ENCODE data around the gene F12. TPM values are rescaled to one million over a fixed set of nuclear protein-coding genes. Genes with fewer than 3 reads are reported as not detected.

F12 gene
- total RNA-seq, 1 donor = 0.27 TPM

GRCh38 chr5:177370488-177371119 lies 38.8 kb downstream of the F12 start:
- peak; percentile 69 for TF ChIP-seq CTCF (IDR thresholded peaks at IDR 0.05; ENCODE audit: insufficient read depth, low read length)
- H3K4me3 ChIP-seq (ENCODE audit: low read depth, low read length) = peak overlapping the region; percentile 69
- peak; percentile 82 for DNase-seq (ENCODE audit: low read depth)

GRCh38 chr5:177369645-177370440 lies 39.5 kb downstream of the F12 start:
- no peak for TF ChIP-seq CTCF (IDR thresholded peaks at IDR 0.05; ENCODE audit: insufficient read depth, low read length)
- DNase-seq (ENCODE audit: low read depth) = no peak
- no peak overlapping the region for H3K4me3 ChIP-seq (ENCODE audit: low read depth, low read length)

- TF ChIP-seq CTCF (IDR thresholded peaks at IDR 0.05; ENCODE audit: insufficient read depth, low read length) = peak; percentile 81
- DNase-seq (ENCODE audit: low read depth) = peak; percentile 20
- H3K4me3 ChIP-seq (ENCODE audit: low read depth, low read length) = no peak overlapping the region
Observed at GRCh38 chr5:177368869-177369644, 40.3 kb downstream of the F12 start.

- no peak for DNase-seq (ENCODE audit: low read depth)
- H3K4me3 ChIP-seq (ENCODE audit: low read depth, low read length) = no peak overlapping the region
- TF ChIP-seq CTCF (IDR thresholded peaks at IDR 0.05; ENCODE audit: insufficient read depth, low read length) = no peak
Observed at GRCh38 chr5:177367981-177368868, 41.1 kb downstream of the F12 start.

DNA sequence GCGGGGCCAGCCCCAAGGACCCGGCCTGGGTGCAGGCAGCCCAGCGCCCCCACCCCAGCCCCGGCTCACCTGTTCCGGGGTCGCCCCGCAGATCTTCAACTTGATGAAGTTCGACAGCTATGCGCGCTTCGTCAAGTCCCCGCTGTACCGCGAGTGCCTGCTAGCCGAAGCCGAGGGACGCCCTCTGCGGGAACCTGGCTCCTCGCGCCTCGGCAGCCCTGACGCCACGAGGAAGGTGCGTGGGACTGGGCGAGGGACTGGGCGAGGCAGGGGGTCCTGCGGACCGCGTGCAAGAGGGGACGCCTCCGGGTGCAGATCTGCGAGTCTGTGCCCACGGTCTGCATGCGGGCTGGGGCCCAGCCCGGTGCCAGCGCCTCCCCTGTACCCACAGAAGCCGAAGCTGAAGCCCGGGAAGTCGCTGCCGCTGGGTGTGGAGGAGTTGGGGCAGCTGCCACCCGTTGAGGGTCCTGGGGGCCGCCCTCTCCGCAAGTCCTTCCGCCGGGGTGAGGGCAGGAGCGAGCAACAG lies 42.0 kb downstream of the F12 start:
- peak overlapping the region; percentile 57 for H3K4me3 ChIP-seq (ENCODE audit: low read depth, low read length)

More for the DNA sequence above, 42.0 kb downstream of the F12 start:
- no peak for DNase-seq (ENCODE audit: low read depth)
- TF ChIP-seq CTCF (IDR thresholded peaks at IDR 0.05; ENCODE audit: insufficient read depth, low read length) = peak; percentile 1

All from fibroblast of the aortic adventitia (primary cell).